Measurements from ENCODE around the gene TMX1.

TMX1 gene

GRCh38 chr14:51297066-51297465, 57.0 kb downstream of the TMX1 start:
- Mint-ChIP-seq H3K4me3 (no peak overlapping the region), H3K27me3 (ENCODE audit: low read depth, poor library complexity) (no peaks in the 10 kb centered on the region), H3K9me3 (no peaks in the 10 kb centered on the region), H3K4me1 (peaks cover 21% of the 10 kb centered on the region), H3K27ac (no peak overlapping the region), H3K36me3 (ENCODE audit: low read depth) (no peaks in the 10 kb centered on the region)
- DNase-seq: no peak
- no peak for TF ChIP-seq CTCF (IDR thresholded peaks at IDR 0.05)

- H3K4me1 Mint-ChIP-seq: peaks cover 21% of the 10 kb centered on the region
- H3K27ac Mint-ChIP-seq: no peak overlapping the region
- DNase-seq: no peak
- TF ChIP-seq CTCF (IDR thresholded peaks at IDR 0.05): no peak
- no peak overlapping the region for H3K4me3 Mint-ChIP-seq
- H3K9me3 Mint-ChIP-seq: no peaks in the 10 kb centered on the region
- H3K36me3 Mint-ChIP-seq (ENCODE audit: low read depth): no peaks in the 10 kb centered on the region
- H3K27me3 Mint-ChIP-seq (ENCODE audit: low read depth, poor library complexity): no peaks in the 10 kb centered on the region
Observed at GRCh38 chr14:51298895-51299294, 58.8 kb downstream of the TMX1 start.

GRCh38 chr14:51302295-51303030, 62.4 kb downstream of the TMX1 start:
- no peak for DNase-seq
- no peak overlapping the region for H3K27ac Mint-ChIP-seq

GRCh38 chr14:51304438-51304837, 64.4 kb downstream of the TMX1 start:
- Mint-ChIP-seq H3K27me3 (ENCODE audit: low read depth, poor library complexity) (no peaks in the 10 kb centered on the region), H3K27ac (no peak overlapping the region), H3K36me3 (ENCODE audit: low read depth) (no peaks in the 10 kb centered on the region), H3K4me3 (no peak overlapping the region), H3K4me1 (peaks cover 21% of the 10 kb centered on the region), H3K9me3 (no peaks in the 10 kb centered on the region)
- no peak for DNase-seq
- no peak for TF ChIP-seq CTCF (IDR thresholded peaks at IDR 0.05)

More at GRCh38 chr14:51302295-51303030, 62.4 kb downstream of the TMX1 start:
- H3K36me3 Mint-ChIP-seq (ENCODE audit: low read depth): no peaks in the 10 kb centered on the region
- H3K27me3 Mint-ChIP-seq (ENCODE audit: low read depth, poor library complexity): no peaks in the 10 kb centered on the region
- TF ChIP-seq CTCF (IDR thresholded peaks at IDR 0.05): no peak
- H3K4me1 Mint-ChIP-seq: peaks cover 15% of the 10 kb centered on the region
- H3K9me3 Mint-ChIP-seq: no peaks in the 10 kb centered on the region
- H3K4me3 Mint-ChIP-seq: no peak overlapping the region

- TF ChIP-seq CTCF (IDR thresholded peaks at IDR 0.05): no peak
- H3K27me3 Mint-ChIP-seq (ENCODE audit: low read depth, poor library complexity): no peaks in the 10 kb centered on the region
- peaks cover 21% of the 10 kb centered on the region for H3K4me1 Mint-ChIP-seq
- no peaks in the 10 kb centered on the region for H3K36me3 Mint-ChIP-seq (ENCODE audit: low read depth)
- no peak overlapping the region for H3K4me3 Mint-ChIP-seq
- no peak for DNase-seq
- no peaks in the 10 kb centered on the region for H3K9me3 Mint-ChIP-seq
- H3K27ac Mint-ChIP-seq: no peak overlapping the region
Observed at GRCh38 chr14:51304941-51305340, 64.9 kb downstream of the TMX1 start.

- no peak for TF ChIP-seq CTCF (IDR thresholded peaks at IDR 0.05)
- no peak for DNase-seq
- peaks cover 21% of the 10 kb centered on the region for H3K4me1 Mint-ChIP-seq
- no peak overlapping the region for H3K27ac Mint-ChIP-seq
- no peaks in the 10 kb centered on the region for H3K27me3 Mint-ChIP-seq (ENCODE audit: low read depth, poor library complexity)
- no peaks in the 10 kb centered on the region for H3K9me3 Mint-ChIP-seq
- no peak overlapping the region for H3K4me3 Mint-ChIP-seq
- no peaks in the 10 kb centered on the region for H3K36me3 Mint-ChIP-seq (ENCODE audit: low read depth)
Observed at GRCh38 chr14:51305751-51306150, 65.7 kb downstream of the TMX1 start.
